ENCODE measurements around the gene ZNF677. TPM values are rescaled to one million over a fixed set of nuclear protein-coding genes. Genes with fewer than 3 reads are reported as not detected.

Gene ZNF677
- total and polyA plus RNA-seq, 9 of the 15 experiments (the other 6 are each of a cell fraction or from before 2014, with no cell fraction given): 1.5 to 2.3 (median 1.8) TPM

GRCh38 chr19:53192771-53193534 lies 61.7 kb downstream of the ZNF677 start, which contains the start of gene ZNF665 (continued):
- TF ChIP-seq ATF3 (IDR thresholded peaks at IDR 0.05) (no peak), ATF3 (CRISPR knock-in tag; conservative IDR thresholded peaks at IDR 0.05) (no peak), RBBP5 (IDR thresholded peaks at IDR 0.05; ENCODE audit: borderline replicate concordance, insufficient read depth, low read length, poor library complexity, severe bottlenecking) (peak; percentile 37), ELF1 (tag; IDR thresholded peaks at IDR 0.05) (peak; percentile 83), ETS1 (conservative IDR thresholded peaks at IDR 0.05; ENCODE audit: control insufficient read depth, low read depth, low read length) (0 out of 2 replicates have a peak, but pooled peaks have one; percentile 53), TAF7 (tag; IDR thresholded peaks at IDR 0.05) (0 out of 2 replicates have a peak, but pooled peaks have one; percentile 34), ZBED1 (IDR thresholded peaks at IDR 0.05) (no peak), MCM5 (IDR thresholded peaks at IDR 0.05; ENCODE audit: low read depth) (no peak), SIN3B (IDR thresholded peaks at IDR 0.05; ENCODE audit: low read depth) (no peak), GABPA (tag; conservative IDR thresholded peaks at IDR 0.05; ENCODE audit: low read depth) (peak; percentile 75), CTBP1 (IDR thresholded peaks at IDR 0.05; ENCODE audit: borderline replicate concordance) (no peak), NRF1 (conservative IDR thresholded peaks at IDR 0.05 in 1 of 2, IDR thresholded peaks at IDR 0.05 in 1 of 2) (peak; percentile 56 to 67), CHD4 (IDR thresholded peaks at IDR 0.05; ENCODE audit: insufficient read depth, insufficient replicate concordance, low read depth, low read length, poor library complexity, severe bottlenecking) (no peak), ZNF253 (CRISPR knock-in tag; conservative IDR thresholded peaks at IDR 0.05) (no peak), MYC (IDR thresholded peaks at IDR 0.05; ENCODE audit: low read depth, low read length) (peak; percentile 61), MYC (CRISPR knock-in tag; IDR thresholded peaks at IDR 0.05; ENCODE audit: borderline replicate concordance, low read depth) (no peak), POLR2B (IDR thresholded peaks at IDR 0.05; ENCODE audit: low read depth, partially characterized antibody) (peak; percentile 28), CHD2 (IDR thresholded peaks at IDR 0.05; ENCODE audit: low read depth, low read length) (peak; percentile 47; the same call in 1 of the 2 replicates), ZFX (CRISPR knock-in tag; IDR thresholded peaks at IDR 0.05) (peak; percentile 59), TAF9B (IDR thresholded peaks at IDR 0.05; ENCODE audit: partially characterized antibody) (peak; percentile 61)
- TF ChIP-seq, protein P1, sequence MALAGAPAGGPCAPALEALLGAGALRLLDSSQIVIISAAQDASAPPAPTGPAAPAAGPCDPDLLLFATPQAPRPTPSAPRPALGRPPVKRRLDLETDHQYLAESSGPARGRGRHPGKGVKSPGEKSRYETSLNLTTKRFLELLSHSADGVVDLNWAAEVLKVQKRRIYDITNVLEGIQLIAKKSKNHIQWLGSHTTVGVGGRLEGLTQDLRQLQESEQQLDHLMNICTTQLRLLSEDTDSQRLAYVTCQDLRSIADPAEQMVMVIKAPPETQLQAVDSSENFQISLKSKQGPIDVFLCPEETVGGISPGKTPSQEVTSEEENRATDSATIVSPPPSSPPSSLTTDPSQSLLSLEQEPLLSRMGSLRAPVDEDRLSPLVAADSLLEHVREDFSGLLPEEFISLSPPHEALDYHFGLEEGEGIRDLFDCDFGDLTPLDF (CRISPR knock-in tag; IDR thresholded peaks at IDR 0.05): 0 out of 2 replicates have a peak, but pooled peaks have one; percentile 53
- TF ChIP-seq, protein P2, sequence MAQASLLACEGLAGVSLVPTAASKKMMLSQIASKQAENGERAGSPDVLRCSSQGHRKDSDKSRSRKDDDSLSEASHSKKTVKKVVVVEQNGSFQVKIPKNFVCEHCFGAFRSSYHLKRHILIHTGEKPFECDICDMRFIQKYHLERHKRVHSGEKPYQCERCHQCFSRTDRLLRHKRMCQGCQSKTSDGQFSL (CRISPR knock-in tag; IDR thresholded peaks at IDR 0.05): no peak
- TF ChIP-seq, protein P2 (tag; IDR thresholded peaks at IDR 0.05): no peak
